ENCODE results near the gene MRFAP1.

Gene MRFAP1

GRCh38 chr4:6640292-6641163, at the start of gene MRFAP1:
MRFAP1 (plus strand) TSS chr4:6640685; CDS start chr4:6640863, 178 bp downstream.
- TF ChIP-seq, protein P1, sequence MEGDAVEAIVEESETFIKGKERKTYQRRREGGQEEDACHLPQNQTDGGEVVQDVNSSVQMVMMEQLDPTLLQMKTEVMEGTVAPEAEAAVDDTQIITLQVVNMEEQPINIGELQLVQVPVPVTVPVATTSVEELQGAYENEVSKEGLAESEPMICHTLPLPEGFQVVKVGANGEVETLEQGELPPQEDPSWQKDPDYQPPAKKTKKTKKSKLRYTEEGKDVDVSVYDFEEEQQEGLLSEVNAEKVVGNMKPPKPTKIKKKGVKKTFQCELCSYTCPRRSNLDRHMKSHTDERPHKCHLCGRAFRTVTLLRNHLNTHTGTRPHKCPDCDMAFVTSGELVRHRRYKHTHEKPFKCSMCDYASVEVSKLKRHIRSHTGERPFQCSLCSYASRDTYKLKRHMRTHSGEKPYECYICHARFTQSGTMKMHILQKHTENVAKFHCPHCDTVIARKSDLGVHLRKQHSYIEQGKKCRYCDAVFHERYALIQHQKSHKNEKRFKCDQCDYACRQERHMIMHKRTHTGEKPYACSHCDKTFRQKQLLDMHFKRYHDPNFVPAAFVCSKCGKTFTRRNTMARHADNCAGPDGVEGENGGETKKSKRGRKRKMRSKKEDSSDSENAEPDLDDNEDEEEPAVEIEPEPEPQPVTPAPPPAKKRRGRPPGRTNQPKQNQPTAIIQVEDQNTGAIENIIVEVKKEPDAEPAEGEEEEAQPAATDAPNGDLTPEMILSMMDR (IDR thresholded peaks at IDR 0.05; ENCODE audit: insufficient read depth, low read length, missing control alignments) = no peak
- CTCF ChIA-PET = interaction anchor here (0.8 to 1.1 kb wide), 2 partner anchors 20 to 93 kb away, joined by 3 to 4 read pairs; no protein-coding TSS in a partner anchor

DNA sequence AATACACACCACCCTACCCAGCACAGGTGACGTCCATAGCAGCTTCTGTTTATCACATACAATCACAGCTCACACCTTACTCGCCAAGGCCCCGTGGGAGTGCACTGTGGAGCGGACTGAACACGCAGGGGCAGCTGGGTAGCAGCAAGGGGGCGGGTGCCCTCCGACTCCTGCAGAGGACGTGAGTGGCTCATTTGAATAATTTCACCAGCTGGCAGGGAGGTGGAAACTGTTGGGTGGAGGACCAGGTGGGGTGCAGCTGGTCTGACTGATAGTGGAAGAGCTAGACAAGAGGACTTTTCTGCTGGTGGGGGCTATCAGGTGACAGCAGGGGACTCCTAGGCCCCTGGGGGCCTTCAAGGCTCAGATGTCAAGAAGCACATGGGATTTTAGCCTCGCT, 49.2 kb upstream of the MRFAP1 start:
- CTCF ChIA-PET = no interaction called here
- no peak overlapping the region for H3K4me3 ChIP-seq (ENCODE audit: low read depth, low read length)
- POLR2A ChIA-PET = no interaction called here
- DNase-seq (ENCODE audit: low read depth, low spot score) = no peak
- TF ChIP-seq, protein P1 (IDR thresholded peaks at IDR 0.05; ENCODE audit: insufficient read depth, low read length, missing control alignments) = no peak

More at GRCh38 chr4:6640292-6641163, at the start of gene MRFAP1:
- peak within 1 kb of the TSS; percentile 96 for H3K4me3 ChIP-seq (ENCODE audit: low read depth, low read length)
- peak; percentile 71 for DNase-seq (ENCODE audit: low read depth, low spot score)
- POLR2A ChIA-PET = interaction anchor here (0.7 to 2.1 kb wide), 11 partner anchors 14 to 304 kb away, joined by 3 to 9 read pairs (median 4); a partner anchor contains a TSS

GRCh38 chr4:6591781-6592180, 48.7 kb upstream of the MRFAP1 start:
- no peak for DNase-seq (ENCODE audit: low read depth, low spot score)
- no peak overlapping the region for H3K4me3 ChIP-seq (ENCODE audit: low read depth, low read length)
- TF ChIP-seq, protein P1 (IDR thresholded peaks at IDR 0.05; ENCODE audit: insufficient read depth, low read length, missing control alignments) = no peak
- ChIA-PET POLR2A (interaction anchor here (0.6 kb wide), 1 partner anchor 50 kb away, joined by 3 read pairs; no protein-coding TSS in a partner anchor), CTCF (no interaction called here)

DNA sequence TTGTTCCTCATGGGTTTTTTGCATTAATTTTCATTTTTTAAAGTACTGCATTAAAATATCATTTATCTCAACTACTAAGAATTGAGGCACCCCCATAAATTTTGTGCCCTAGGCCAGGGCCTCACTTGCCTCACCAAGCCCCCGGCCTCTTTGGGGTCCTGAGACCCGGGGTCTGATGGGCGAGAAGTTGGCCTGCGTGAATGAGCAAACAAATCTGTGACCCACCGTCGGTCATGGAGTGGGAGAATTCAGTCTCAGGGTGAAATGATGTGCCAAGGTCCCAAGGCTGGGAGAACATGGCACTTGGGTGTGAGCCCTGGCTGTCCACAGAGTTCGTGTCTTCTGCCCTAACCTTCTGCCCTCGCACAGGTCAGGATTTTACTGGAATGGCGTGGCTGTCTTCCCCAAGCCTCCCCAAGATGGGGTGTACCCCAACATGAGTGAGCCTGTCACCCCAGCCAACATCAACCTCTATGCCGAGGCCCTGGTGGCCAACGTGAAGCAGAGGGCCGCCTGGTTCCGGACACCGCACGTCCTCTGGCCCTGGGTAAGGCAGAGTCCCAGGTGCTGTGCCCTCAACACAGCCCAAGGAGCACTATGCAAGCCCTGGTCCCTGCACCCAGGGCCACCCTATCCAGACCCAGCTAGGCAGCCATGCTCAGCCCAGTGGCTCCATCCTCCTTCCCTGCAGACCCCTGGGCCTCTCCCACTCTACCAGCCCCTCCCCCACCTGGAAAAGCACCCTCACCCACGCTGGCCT, 47.5 kb upstream of the MRFAP1 start:
- TF ChIP-seq, protein P1 (IDR thresholded peaks at IDR 0.05; ENCODE audit: insufficient read depth, low read length, missing control alignments) = no peak
- no peak for DNase-seq (ENCODE audit: low read depth, low spot score)
- ChIA-PET CTCF (no interaction called here), POLR2A (no interaction called here)
- no peak overlapping the region for H3K4me3 ChIP-seq (ENCODE audit: low read depth, low read length)

GRCh38 chr4:6594341-6594740, 46.1 kb upstream of the MRFAP1 start:
- POLR2A ChIA-PET = no interaction called here
- DNase-seq (ENCODE audit: low read depth, low spot score) = no peak
- no peak overlapping the region for H3K4me3 ChIP-seq (ENCODE audit: low read depth, low read length)
- TF ChIP-seq, protein P1 (IDR thresholded peaks at IDR 0.05; ENCODE audit: insufficient read depth, low read length, missing control alignments) = no peak
- CTCF ChIA-PET = no interaction called here

- no peak for DNase-seq (ENCODE audit: low read depth, low spot score)
- TF ChIP-seq, protein P1 (IDR thresholded peaks at IDR 0.05; ENCODE audit: insufficient read depth, low read length, missing control alignments) = no peak
- H3K4me3 ChIP-seq (ENCODE audit: low read depth, low read length) = no peak overlapping the region
- POLR2A ChIA-PET = no interaction called here
- CTCF ChIA-PET = no interaction called here
Observed at GRCh38 chr4:6594826-6595355, 45.6 kb upstream of the MRFAP1 start.

All from AG04449 (cell line).